Stimulated activated CD4-positive, alpha-beta T cell treated with anti-CD3 and anti-CD28 coated beads, TNF-alpha, amount 100 ng/mL, for 48 hours (primary cell): Measurements from ENCODE around the gene CD2AP.
"Not testable (repeated sequence)": the region's sequence is repeated elsewhere in the genome, so short reads cannot be mapped to it uniquely, and the experiment has no call there.

Experiments used
- DNase-seq, 3 donors: peaks; one replicate each; pipeline ENCODE4 v3.0.0-alpha.2; 2020; ENCODE audit warnings: low read depth in 3 of 3

CD2AP gene

DNA sequence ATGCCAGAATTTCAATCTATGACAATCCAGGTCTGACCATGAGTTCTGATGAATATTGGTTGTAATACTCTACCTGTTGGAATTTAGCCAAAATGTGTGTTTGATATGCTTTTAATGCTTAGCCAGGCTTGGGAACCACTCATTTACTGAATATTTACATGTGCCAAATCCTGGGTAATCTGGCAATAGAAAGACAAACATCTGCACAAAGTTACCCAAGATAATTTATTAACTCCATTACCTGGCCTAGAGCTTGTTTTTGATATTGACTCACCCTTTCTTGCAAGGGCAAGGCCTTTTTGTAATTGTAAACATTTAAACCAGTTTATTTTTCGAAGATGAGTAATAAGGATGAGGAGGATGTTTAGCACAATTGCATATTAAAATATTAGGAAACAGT is 13.5 kb upstream of the CD2AP start:
- no peak for DNase-seq

GRCh38 chr6:47465117-47465516 is 12.5 kb upstream of the CD2AP start:
- DNase-seq, result no peak

DNA sequence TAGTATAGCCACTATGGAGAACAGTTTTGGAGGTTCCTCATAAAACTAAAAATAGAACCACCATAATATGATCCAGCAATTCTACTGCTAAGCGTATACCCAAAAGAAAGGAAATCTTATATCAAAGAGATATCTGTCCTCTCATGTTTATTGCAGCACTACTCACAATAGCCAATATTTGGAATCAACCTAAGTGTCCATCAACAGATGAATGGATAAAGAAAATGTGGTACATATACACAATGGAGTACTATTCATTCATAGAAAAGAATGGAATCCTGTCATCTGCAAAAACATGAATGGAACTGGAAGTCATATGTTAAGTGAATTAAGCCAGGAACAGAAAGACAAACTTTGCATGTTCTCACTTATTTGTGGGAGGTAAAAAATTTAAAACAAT is 5.7 kb upstream of the CD2AP start:
- no peak for DNase-seq

- no peak for DNase-seq
Measured at GRCh38 chr6:47473791-47474346, 3.7 kb upstream of the CD2AP start.

DNA sequence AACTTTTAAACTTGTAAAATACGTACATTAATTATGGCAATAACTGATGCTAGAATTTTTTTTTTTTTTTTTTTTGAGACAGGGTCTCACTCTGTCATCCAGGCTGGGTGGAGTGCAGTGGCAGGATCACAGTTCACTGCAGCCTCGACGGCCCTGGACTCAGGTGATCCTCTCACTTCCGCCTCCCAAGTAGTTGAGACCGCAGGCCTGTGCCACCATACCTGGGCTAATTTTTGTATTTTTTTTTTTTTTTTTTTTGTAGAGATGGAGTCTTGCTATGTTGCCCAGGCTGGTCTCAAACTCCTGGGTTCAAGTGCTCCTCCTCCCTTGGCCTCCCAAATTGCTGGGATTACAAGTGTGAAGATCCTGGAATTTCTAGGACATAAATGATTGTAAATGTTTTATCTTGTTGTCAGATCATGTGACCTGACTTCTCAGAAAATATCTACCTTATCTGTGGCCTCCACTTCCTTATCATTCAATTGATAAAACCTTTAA is 2.2 kb upstream of the CD2AP start:
- no peak for DNase-seq

GRCh38 chr6:47476781-47477496 is 650 bp upstream of the CD2AP start:
- DNase-seq, result no peak

DNA sequence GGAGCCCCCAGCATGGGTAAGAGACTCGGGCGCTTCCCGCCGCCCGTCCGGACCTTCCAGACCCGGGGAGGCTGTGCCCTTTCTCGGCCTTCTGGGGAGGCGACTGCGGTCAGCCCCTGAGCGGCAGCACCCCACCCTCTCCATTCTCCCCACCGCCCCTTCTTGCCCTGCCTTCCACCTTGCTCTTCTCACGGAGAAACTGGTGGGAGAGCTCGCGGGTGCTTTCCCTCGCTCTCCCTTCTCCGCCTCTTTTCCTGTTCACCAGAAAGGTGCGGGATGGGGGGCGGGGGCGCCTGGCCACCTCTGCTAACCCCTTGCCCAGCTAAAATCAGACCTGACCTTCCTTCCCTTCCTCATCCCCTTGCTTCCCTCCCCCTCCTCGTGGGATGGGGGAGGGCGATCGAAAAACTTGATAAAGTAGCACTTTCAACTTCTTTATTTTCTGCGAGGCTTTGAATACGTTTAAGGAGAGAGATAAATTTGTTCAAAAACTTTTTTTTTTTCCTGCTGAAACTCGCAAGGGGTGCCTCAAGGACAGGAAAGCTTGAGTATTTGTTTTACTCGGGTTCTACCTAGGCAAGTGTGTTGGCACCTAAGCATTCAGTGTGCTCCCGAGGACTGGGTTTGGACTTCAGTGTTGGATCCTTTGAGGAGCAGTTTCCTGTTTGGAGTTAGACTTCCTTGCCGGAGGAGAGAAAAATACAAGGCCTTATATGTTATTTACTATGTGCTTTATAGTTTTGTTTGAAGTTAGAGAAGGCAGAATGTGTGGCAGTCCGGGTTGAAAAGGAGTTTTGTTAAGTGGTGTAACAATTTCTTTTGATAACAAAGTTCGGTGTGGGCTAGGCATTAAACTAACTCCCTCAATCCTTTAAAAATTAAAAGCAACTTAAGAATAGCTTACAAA is 897 bp downstream of the CD2AP start:
- DNase-seq, result no peak

DNA sequence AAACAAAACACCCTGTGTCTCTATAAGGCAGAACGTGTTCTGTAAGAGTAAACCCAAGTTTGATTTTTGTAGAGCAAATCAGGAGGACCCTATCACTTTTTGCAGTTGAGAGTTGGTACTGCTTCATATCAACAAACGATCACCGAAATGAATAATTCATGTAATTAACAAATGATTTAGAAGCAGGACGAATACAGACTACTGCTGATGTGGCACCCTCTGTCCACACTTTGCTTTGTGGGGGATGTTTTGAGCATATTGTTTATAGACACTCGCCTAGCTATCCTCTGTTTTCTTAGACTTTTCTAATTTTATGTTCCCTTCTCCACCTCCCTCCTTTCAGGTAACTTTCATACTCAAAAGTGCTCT is 1.5 kb downstream of the CD2AP start:
- no peak for DNase-seq

DNA sequence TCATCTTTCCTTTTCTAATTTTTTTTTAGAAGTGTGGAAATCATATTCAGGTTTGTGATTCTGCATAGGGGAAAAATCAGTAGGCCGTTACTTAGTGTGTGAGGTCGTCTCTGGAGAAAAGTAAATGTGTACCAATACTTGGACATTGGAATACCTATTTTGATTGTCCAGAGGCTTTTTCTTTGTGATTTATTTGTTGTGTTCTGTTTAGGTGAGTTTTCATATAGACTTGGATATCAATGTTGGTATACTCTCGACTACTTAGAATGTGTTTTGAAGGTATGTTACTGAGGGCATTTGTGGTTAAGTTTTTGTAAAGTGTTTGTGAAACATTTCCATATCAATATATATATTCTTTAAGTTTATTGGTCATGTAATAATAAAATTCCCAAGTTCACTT is 2.3 kb downstream of the CD2AP start:
- DNase-seq, result no peak

GRCh38 chr6:47481213-47481612 is 3.6 kb downstream of the CD2AP start:
- DNase-seq, result not testable (repeated sequence)

- DNase-seq, result no peak
Measured at GRCh38 chr6:47481806-47482205, 4.2 kb downstream of the CD2AP start.

- no peak for DNase-seq
Measured at GRCh38 chr6:47483516-47483852, 5.9 kb downstream of the CD2AP start.

DNA sequence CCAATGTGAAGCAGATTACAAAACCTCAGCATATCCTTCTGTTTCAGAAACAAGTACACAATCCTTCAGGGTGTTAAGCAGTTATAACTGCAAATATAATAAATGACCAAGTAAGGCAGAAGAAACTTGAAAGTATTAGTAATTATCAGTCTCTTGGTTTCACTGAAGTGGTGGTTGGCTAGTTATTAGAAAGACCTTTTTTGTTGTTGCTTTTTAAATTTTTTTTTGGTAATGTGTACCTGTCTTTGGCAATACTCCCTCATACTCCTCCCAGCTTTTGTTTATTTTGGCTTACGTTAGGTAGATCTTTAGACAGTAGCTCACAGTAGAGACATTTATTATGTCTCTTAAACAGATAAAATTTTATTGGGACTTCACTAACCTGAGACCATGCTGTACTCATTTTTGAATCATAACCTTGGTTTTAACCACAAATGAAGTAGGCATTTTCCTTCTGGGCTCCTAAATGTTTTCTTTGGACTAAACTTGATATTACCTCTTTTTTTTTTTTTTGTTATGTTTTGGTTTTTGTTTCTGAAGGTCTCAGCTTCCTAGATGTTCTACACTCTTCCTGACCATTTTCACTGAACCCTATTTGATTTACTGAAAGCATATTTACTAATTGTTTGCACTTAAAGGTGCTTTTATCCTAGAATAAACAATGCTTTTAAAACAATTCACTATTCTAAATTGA is 6.4 kb downstream of the CD2AP start:
- DNase-seq, result no peak

DNA sequence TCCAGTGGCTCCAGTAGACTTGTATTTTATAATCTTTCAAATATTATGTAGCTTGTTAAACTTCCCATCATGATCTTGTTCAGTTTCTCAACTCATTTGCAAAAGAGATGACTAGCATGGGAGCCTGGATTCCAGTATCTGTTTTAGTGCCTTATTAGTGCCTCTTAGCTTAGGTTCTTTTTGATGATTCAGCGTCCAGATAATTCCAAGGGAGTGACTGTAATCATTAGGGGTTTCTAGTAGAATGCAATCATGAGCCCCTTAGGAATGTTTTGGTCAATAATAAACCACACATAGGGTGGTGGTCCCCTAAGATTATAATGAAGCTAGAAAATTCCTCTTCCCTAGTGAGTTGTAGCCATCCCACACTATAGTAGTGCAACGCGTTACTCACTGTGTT is 7.0 kb downstream of the CD2AP start:
- no peak for DNase-seq

DNA sequence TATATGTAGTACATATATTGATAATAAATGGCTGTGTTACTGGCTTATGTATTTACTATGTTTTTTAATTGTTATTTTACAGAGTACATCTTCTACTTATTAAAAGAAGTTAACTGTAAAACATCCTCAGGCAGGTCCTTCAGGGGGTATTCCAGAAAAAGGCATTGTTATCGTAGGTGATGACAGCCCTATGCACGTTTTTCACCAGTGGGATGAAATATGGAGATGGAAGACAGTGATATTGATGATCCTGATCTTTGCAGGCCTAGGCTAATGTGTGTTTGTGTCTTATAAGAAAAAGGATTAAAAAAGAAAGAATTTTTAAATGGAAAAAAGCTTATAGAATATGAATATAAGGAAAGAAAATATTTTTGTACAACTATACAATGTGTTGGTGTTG is 7.5 kb downstream of the CD2AP start:
- DNase-seq, result no peak

- no peak for DNase-seq
Measured at GRCh38 chr6:47485491-47486135, 8.0 kb downstream of the CD2AP start.

DNA sequence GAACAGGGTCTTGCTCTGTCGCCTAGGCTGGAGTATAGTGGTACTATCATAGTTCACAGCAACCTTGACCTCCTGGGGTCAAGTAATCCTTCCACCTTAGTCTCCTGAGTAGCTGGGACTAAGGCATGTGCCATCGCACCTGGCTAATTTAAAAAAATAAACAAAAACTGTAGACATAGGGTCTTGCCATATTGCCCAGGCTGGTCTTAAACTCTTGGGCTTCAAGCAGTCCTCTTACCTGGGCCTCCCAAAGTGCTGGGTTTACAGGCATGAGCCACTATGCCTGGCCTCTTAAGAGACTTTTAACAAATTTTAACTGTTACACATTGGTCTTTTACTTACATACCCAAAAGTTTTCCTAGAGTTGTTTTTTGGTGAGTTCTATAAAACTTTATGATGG is 12.4 kb downstream of the CD2AP start:
- DNase-seq, result no peak

- no peak for DNase-seq
Measured at GRCh38 chr6:47490676-47491075, 13.1 kb downstream of the CD2AP start.

DNA sequence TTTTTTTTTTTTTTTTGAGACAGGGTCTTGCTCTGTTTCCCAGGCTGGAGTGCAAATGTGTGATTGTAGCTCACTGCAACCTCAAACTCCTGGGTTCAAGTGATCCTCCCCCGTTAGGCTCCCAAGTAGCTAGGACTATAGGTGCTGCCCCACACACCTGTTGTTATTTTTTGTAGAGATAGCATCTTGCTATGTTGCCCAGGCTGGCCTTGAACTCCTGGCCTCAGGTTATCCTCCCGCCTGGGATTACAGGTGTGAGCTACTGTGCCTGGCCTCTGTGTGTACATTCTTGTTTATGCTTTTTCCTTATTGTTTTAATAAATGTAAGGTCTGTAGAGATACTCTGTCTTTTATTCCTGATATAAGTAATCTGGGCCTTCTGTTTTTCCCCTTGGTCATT is 14.8 kb downstream of the CD2AP start:
- DNase-seq, result no peak

- DNase-seq, result no peak
Measured at GRCh38 chr6:47495207-47495606, 17.6 kb downstream of the CD2AP start.

DNA sequence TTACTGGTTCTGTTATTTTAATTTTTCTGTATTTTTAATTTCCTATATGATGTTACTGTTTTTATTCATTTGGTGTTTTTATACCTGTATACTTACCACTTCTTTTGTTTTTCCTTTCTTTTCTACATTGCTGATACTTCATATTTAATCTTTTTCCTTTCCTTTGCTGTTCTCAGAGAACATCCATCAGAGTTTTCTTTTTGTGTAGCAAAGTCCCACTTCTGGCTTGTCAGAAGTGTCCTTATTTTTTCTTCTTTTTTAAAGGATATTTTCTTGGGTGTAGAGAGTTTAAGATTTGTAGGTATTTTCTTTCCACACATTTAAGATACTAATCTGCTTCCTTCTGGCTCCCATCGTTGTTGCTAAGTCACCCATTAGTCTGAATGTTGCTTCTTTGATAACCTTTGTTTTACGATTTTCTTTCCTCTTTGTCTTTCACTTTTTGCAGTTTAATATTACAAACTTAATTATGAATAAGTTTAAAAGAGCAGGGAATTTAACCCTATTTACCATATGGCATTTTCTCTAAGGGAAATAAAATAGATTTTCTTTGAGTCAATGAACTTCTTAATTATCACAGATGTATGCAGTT is 18.5 kb downstream of the CD2AP start:
- DNase-seq, result no peak
